K562 (cell line): Measurements from ENCODE around the gene ING1. TPM values are rescaled to one million over a fixed set of nuclear protein-coding genes. Genes with fewer than 3 reads are reported as not detected.
A peak's percentile ranks its signal among the peaks of the same experiment; 100 is the strongest.

Experiments
- BCOR ChIP-seq: fragments of 450-650 bp; IDR thresholded peaks from 2 replicates; pipeline ENCODE4 v1.6.1; 2016
- CXXC5 ChIP-seq: fragments of 250-450 bp; sonication (Bioruptor Pico); IDR thresholded peaks from 2 replicates; pipeline ENCODE4 v1.8.0; 2022; ENCODE audit warnings: inconsistent platforms, mild to moderate bottlenecking, moderate library complexity
- FOXA3 ChIP-seq, 2 experiments: fragments of 450-650 bp in 1 of 2; sonication (generic) in 1 of 2; formaldehyde crosslinking; IDR thresholded peaks in 1 of 2; conservative IDR thresholded peaks in 1 of 2; 2 replicates each; pipeline versions ENCODE4 v1.4.0 to v1.8.0; 2020 to 2022; ENCODE audit warnings: mild to moderate bottlenecking in 2 of 2, missing genetic modification reagents in 1 of 2
- KAT7 ChIP-seq: sonication (generic); formaldehyde crosslinking; IDR thresholded peaks from 2 replicates; pipeline ENCODE4 v1.8.0; 2022; ENCODE audit warnings: missing genetic modification reagents, mild to moderate bottlenecking, borderline replicate concordance
- NCOR1 ChIP-seq: fragments of 450-650 bp; IDR thresholded peaks from 2 replicates; pipeline ENCODE4 v1.6.1; 2016; ENCODE audit warnings: mild to moderate bottlenecking, moderate library complexity
- NFXL1 ChIP-seq: fragments of 450-650 bp; formaldehyde crosslinking; IDR thresholded peaks from 2 replicates; pipeline ENCODE4 v1.4.0; 2021; ENCODE audit warnings: mild to moderate bottlenecking
- PML ChIP-seq: IDR thresholded peaks from 2 replicates; pipeline ENCODE4 v1.6.1; 2012; ENCODE audit warnings: low read length, inconsistent platforms
- RBM25 ChIP-seq: fragments of 200-400 bp; formaldehyde crosslinking; IDR thresholded peaks from 2 replicates; pipeline ENCODE4 v1.6.1; 2018; ENCODE audit warnings: low read length, low read depth, moderate library complexity; ENCODE audit not compliant: severe bottlenecking
- RNF2 ChIP-seq: sonication (generic); IDR thresholded peaks from 2 replicates; pipeline ENCODE4 v1.6.1; 2016
- polyA plus RNA-seq, 8 experiments: library from polyadenylated mRNA; depleted of rRNA in 4 of 8; stranded (reverse) in 5 of 8; unstranded in 3 of 8; fragments of >200 nt; fragmentation: Nextera tagmentation in 2 of 8; fragmentation: Illumina TruSeq in 1 of 8; extraction: Ambion mirVana in 2 of 8; extraction: Trizol in 1 of 8; gene quantifications; 2 replicates each; pipeline versions ENCODE4 v1.2.1 to v1.2.3, GENCODE V29; 2011 to 2014; ENCODE audit warnings: inconsistent platforms in 1 of 8, missing spikeins in 1 of 8
- total RNA-seq, 7 experiments: library from RNA; depleted of rRNA in 6 of 7; stranded (reverse); fragments of >200 nt in 6 of 7; fragmentation: Illumina TruSeq in 2 of 7; extraction: Trizol in 2 of 7; gene quantifications; 2 replicates each; pipeline versions ENCODE4 v1.2.1 to v1.2.3, GENCODE V29; 2011 to 2021; ENCODE audit warnings: low replicate concordance in 1 of 7
- TF ChIP-seq, protein P1 (sequence below), 3 experiments: fragments of 200-800 bp in 1 of 3; fragments of 250-450 bp in 1 of 3; fragments of 450-650 bp in 1 of 3; sonication (Bioruptor Pico) in 1 of 3; sonication (Bioruptor generic) in 1 of 3; formaldehyde crosslinking in 1 of 3; IDR thresholded peaks; 2 replicates each; pipeline versions ENCODE4 v1.6.1 to v1.8.0; 2016 to 2022; ENCODE audit warnings: mild to moderate bottlenecking in 2 of 3, missing genetic modification characterization in 2 of 3, missing compliant biosample characterization in 1 of 3, moderate library complexity in 1 of 3
- TF ChIP-seq, protein P2 (sequence below): fragments of 450-650 bp; IDR thresholded peaks from 2 replicates; pipeline ENCODE4 v1.6.1; 2014; ENCODE audit warnings: low read depth, mild to moderate bottlenecking, moderate library complexity, borderline replicate concordance
- TF ChIP-seq, protein P3 (sequence below): sonication (generic); formaldehyde crosslinking; IDR thresholded peaks from 2 replicates; pipeline ENCODE4 v1.9.0; 2022; ENCODE audit warnings: mild to moderate bottlenecking, missing genetic modification reagents
- TF ChIP-seq, protein P4 (sequence below): sonication (generic); formaldehyde crosslinking; IDR thresholded peaks from 2 replicates; pipeline ENCODE4 v1.8.0; 2022; ENCODE audit warnings: mild to moderate bottlenecking, missing genetic modification reagents
- TF ChIP-seq, protein P5 (sequence below): fragments of 250-450 bp; sonication (Bioruptor Pico); IDR thresholded peaks from 2 replicates; pipeline ENCODE4 v1.4.0; 2020; ENCODE audit warnings: mild to moderate bottlenecking
- TF ChIP-seq, protein P6 (sequence below): fragments of 200-800 bp; sonication (Bioruptor generic); IDR thresholded peaks from 2 replicates; pipeline ENCODE4 v1.6.1; 2017; ENCODE audit warnings: missing genetic modification characterization, missing compliant biosample characterization

ING1 gene
- total and polyA plus RNA-seq, 9 of the 15 experiments (the other 6 are each of a cell fraction or from before 2014, with no cell fraction given) = 1.0 to 20.1 (median 8.2) TPM

DNA sequence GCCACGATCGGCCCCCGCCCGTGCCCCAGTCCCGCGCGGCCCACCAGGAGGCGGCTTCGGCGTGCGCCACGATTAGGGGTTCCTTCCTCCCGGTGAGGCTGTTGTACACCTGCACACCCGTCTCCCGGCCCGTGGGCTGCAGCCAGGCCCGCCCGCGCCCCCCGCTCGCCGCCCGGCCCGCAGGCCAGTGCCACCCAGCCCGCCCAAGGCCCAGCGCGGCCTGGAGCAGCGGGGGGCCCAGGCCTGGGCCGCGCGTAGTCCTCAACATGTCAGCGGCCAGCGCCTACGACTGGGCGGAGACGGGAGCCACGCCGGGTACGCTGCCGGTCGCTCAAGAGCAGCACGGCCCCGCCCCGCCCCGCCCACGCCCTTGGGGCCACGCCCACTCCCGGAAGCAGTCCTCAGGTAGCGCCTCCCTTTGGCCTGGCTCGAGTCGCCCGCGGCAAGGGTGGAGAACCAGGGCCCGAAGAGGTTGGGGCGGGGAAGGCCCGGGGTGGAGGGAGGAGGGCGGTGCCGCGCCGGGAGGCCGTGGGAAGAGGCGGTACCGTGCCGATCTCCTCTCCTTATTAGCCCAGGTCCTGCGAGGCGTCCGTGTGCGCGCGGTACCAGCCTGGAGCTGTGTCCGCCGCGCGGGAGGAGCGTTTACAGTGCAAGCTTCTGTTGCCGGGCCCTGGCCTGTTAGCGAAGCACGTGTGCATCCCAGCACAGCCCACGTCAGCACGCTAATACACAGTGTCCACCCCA lies 7.5 kb upstream of the ING1 start, which contains the start of gene CARS2 (continued):
- TF ChIP-seq, protein P1, sequence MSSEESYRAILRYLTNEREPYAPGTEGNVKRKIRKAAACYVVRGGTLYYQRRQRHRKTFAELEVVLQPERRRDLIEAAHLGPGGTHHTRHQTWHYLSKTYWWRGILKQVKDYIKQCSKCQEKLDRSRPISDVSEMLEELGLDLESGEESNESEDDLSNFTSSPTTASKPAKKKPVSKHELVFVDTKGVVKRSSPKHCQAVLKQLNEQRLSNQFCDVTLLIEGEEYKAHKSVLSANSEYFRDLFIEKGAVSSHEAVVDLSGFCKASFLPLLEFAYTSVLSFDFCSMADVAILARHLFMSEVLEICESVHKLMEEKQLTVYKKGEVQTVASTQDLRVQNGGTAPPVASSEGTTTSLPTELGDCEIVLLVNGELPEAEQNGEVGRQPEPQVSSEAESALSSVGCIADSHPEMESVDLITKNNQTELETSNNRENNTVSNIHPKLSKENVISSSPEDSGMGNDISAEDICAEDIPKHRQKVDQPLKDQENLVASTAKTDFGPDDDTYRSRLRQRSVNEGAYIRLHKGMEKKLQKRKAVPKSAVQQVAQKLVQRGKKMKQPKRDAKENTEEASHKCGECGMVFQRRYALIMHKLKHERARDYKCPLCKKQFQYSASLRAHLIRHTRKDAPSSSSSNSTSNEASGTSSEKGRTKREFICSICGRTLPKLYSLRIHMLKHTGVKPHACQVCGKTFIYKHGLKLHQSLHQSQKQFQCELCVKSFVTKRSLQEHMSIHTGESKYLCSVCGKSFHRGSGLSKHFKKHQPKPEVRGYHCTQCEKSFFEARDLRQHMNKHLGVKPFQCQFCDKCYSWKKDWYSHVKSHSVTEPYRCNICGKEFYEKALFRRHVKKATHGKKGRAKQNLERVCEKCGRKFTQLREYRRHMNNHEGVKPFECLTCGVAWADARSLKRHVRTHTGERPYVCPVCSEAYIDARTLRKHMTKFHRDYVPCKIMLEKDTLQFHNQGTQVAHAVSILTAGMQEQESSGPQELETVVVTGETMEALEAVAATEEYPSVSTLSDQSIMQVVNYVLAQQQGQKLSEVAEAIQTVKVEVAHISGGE (CRISPR knock-in tag; IDR thresholded peaks at IDR 0.05) = peak in 1 of 3 experiments; percentile 79; a peak in 2 of 6 replicates
- TF ChIP-seq, protein P2, sequence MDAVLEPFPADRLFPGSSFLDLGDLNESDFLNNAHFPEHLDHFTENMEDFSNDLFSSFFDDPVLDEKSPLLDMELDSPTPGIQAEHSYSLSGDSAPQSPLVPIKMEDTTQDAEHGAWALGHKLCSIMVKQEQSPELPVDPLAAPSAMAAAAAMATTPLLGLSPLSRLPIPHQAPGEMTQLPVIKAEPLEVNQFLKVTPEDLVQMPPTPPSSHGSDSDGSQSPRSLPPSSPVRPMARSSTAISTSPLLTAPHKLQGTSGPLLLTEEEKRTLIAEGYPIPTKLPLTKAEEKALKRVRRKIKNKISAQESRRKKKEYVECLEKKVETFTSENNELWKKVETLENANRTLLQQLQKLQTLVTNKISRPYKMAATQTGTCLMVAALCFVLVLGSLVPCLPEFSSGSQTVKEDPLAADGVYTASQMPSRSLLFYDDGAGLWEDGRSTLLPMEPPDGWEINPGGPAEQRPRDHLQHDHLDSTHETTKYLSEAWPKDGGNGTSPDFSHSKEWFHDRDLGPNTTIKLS = 0 out of 2 replicates have a peak, but pooled peaks have one; percentile 6
- TF ChIP-seq KAT7 (CRISPR knock-in tag) (no peak; the same call in 1 of the 2 replicates), NCOR1 (no peak), PML (0 out of 2 replicates have a peak, but pooled peaks have one; percentile 37), CXXC5 (peak; percentile 74), RBM25 (peak; percentile 33), FOXA3 (CRISPR knock-in tag; conservative IDR thresholded peaks at IDR 0.05 in 1 of 2, IDR thresholded peaks at IDR 0.05 in 1 of 2) (no peak), BCOR (no peak), NFXL1 (no peak), RNF2 (peak; percentile 28; the same call in 1 of the 2 replicates)
- TF ChIP-seq, protein P3, sequence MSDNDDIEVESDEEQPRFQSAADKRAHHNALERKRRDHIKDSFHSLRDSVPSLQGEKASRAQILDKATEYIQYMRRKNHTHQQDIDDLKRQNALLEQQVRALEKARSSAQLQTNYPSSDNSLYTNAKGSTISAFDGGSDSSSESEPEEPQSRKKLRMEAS (CRISPR knock-in tag) = peak; percentile 84
- TF ChIP-seq, protein P4, sequence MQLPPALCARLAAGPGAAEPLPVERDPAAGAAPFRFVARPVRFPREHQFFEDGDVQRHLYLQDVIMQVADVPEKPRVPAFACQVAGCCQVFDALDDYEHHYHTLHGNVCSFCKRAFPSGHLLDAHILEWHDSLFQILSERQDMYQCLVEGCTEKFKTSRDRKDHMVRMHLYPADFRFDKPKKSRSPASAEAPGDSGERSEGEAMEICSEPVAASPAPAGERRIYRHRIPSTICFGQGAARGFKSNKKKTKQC (CRISPR knock-in tag) = 0 out of 2 replicates have a peak, but pooled peaks have one; percentile 47
- TF ChIP-seq, protein P5, sequence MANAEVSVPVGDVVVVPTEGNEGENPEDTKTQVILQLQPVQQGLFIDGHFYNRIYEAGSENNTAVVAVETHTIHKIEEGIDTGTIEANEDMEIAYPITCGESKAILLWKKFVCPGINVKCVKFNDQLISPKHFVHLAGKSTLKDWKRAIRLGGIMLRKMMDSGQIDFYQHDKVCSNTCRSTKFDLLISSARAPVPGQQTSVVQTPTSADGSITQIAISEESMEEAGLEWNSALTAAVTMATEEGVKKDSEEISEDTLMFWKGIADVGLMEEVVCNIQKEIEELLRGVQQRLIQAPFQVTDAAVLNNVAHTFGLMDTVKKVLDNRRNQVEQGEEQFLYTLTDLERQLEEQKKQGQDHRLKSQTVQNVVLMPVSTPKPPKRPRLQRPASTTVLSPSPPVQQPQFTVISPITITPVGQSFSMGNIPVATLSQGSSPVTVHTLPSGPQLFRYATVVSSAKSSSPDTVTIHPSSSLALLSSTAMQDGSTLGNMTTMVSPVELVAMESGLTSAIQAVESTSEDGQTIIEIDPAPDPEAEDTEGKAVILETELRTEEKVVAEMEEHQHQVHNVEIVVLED (CRISPR knock-in tag) = peak; percentile 66; the same call in 1 of the 2 replicates
- TF ChIP-seq, protein P6, sequence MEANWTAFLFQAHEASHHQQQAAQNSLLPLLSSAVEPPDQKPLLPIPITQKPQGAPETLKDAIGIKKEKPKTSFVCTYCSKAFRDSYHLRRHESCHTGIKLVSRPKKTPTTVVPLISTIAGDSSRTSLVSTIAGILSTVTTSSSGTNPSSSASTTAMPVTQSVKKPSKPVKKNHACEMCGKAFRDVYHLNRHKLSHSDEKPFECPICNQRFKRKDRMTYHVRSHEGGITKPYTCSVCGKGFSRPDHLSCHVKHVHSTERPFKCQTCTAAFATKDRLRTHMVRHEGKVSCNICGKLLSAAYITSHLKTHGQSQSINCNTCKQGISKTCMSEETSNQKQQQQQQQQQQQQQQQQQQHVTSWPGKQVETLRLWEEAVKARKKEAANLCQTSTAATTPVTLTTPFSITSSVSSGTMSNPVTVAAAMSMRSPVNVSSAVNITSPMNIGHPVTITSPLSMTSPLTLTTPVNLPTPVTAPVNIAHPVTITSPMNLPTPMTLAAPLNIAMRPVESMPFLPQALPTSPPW (CRISPR knock-in tag) = peak; percentile 85
